Lung (tissue), 12 donors: Measurements from ENCODE around the gene RREB1. TPM values are rescaled to one million over a fixed set of nuclear protein-coding genes. Genes with fewer than 3 reads are reported as not detected.

Experiments
- ATAC-seq: fragments of 200-7000 bp; cut with Tn5 transposase; one replicate; pipeline ENCODE4 v1.9.1; 2020; ENCODE audit warnings: moderate number of reproducible peaks; ENCODE audit not compliant: insufficient read depth, low FRiP score
- DNase-seq, 3 donors: peaks; one replicate each; pipeline ENCODE4 v3.0.0-alpha.2; 2013 to 2017
- H3K27ac ChIP-seq, 2 donors: one replicate each; pipeline ENCODE4 v1.5.1; 2013; ENCODE audit warnings: mild to moderate bottlenecking in 2 of 2, moderate library complexity in 2 of 2, control low read depth in 1 of 2, inconsistent platforms in 1 of 2, low read depth in 1 of 2, low read length in 1 of 2
- H3K27me3 ChIP-seq, 3 donors: one replicate each; pipeline ENCODE4 v1.5.1; 2013; ENCODE audit warnings: low read length in 2 of 3; ENCODE audit not compliant: control insufficient read depth in 3 of 3, insufficient read depth in 3 of 3
- H3K36me3 ChIP-seq, 4 donors: one replicate each; pipeline ENCODE4 v1.5.1; 2013; ENCODE audit warnings: low read length in 4 of 4, mild to moderate bottlenecking in 1 of 4, moderate library complexity in 1 of 4; ENCODE audit not compliant: control insufficient read depth in 4 of 4, insufficient read depth in 4 of 4
- H3K4me1 ChIP-seq, 5 donors: one replicate each; pipeline ENCODE4 v1.5.1; 2013; ENCODE audit warnings: low read length in 5 of 5, mild to moderate bottlenecking in 2 of 5, moderate library complexity in 1 of 5; ENCODE audit not compliant: control insufficient read depth in 5 of 5, insufficient read depth in 5 of 5
- H3K4me3 ChIP-seq: one replicate; pipeline ENCODE4 v1.5.1; 2013; ENCODE audit warnings: mild to moderate bottlenecking, control low read depth, moderate library complexity
- H3K9ac ChIP-seq, 2 donors: one replicate each; pipeline ENCODE4 v1.5.1; 2013; ENCODE audit warnings: low read length in 2 of 2, control low read depth in 1 of 2; ENCODE audit not compliant: insufficient read depth in 1 of 2
- H3K9me3 ChIP-seq, 4 donors: one replicate each; pipeline ENCODE4 v1.5.1; 2013; ENCODE audit warnings: low read length in 3 of 4, mild to moderate bottlenecking in 1 of 4, moderate library complexity in 1 of 4; ENCODE audit not compliant: control insufficient read depth in 4 of 4, insufficient read depth in 3 of 4
- CTCF ChIP-seq: IDR thresholded peaks from 2 replicates; pipeline ENCODE4 v1.5.1; 2012; ENCODE audit warnings: mild to moderate bottlenecking; ENCODE audit errors: control extremely low read depth, extremely low read depth
- WGBS, 2 donors: extraction: QIAGEN DNeasy Blood & Tissue Kit; methylation state at CpG; one replicate each; pipeline ENCODE4 v1.1.7; 2013; 5-methylcytosine and 5-hydroxymethylcytosine counted together
- polyA plus RNA-seq, 2 donors: library from polyadenylated mRNA; stranded (reverse); fragments of 200-250 nt; gene quantifications; one replicate each; pipeline ENCODE4 v1.2.1, GENCODE V29; 2013
- total RNA-seq, 2 donors: library from RNA; depleted of rRNA in 1 of 2; stranded (reverse); fragments of >200 nt in 1 of 2; gene quantifications; one replicate each; pipeline ENCODE4 v1.2.1, GENCODE V29; 2014 to 2021
- donor health status: control.
- donor health status: control.
- donor health status: Bipolar disorder and iron deficiency.
- donor health status: healthy.
- donor health status: DM: yes; HTN: yes; CAD: no.

RREB1 gene
- total and polyA plus RNA-seq, 4 donors: 8.9 to 54.7 (median 31.1) TPM

DNA sequence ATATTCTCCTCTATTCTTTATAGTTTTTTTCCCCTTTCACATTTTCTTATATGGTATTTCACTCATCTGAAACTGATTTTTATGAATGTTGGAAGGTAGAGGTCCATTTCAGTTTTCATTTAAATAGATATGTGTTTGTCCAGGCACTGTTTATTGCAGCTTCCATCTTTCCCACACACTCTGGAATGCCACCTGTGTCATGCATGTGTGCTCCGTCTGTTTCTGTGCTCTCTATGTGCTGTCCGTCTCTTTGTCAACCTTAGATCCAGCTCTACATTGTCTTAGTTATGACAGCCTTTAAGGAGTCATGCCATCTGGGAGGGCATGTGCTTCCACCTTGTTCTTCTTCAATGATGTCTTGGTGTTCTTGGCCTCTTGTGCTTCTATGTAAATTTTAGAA is 36.4 kb upstream of the RREB1 start:
- H3K4me3 ChIP-seq: no peak overlapping the region
- H3K36me3 ChIP-seq: no peaks in the 10 kb centered on the region
- ATAC-seq (no peak), DNase-seq (no peak)
- no peaks in the 10 kb centered on the region for H3K4me1 ChIP-seq
- H3K27me3 ChIP-seq: no peaks in the 10 kb centered on the region
- 93 to 96% methylated on average over 2 of the region's 2 CpGs for WGBS, 2 donors
- no peak for TF ChIP-seq CTCF
- H3K27ac ChIP-seq: no peak overlapping the region
- no peaks in the 10 kb centered on the region for H3K9me3 ChIP-seq
- H3K9ac ChIP-seq: no peak overlapping the region

GRCh38 chr6:7073082-7073820 is 34.5 kb upstream of the RREB1 start:
- ATAC-seq (no peak), DNase-seq (no peak)
- Histone ChIP-seq H3K9ac (no peak overlapping the region), H3K4me3 (no peak overlapping the region), H3K36me3 (no peaks in the 10 kb centered on the region), H3K4me1 (no peaks in the 10 kb centered on the region), H3K27ac (no peak overlapping the region), H3K27me3 (no peaks in the 10 kb centered on the region), H3K9me3 (no peaks in the 10 kb centered on the region)
- no peak for TF ChIP-seq CTCF
- whole genome bisulfite sequencing, 2 donors: 76 to 85% methylated on average over 10 of the region's 10 CpGs

DNA sequence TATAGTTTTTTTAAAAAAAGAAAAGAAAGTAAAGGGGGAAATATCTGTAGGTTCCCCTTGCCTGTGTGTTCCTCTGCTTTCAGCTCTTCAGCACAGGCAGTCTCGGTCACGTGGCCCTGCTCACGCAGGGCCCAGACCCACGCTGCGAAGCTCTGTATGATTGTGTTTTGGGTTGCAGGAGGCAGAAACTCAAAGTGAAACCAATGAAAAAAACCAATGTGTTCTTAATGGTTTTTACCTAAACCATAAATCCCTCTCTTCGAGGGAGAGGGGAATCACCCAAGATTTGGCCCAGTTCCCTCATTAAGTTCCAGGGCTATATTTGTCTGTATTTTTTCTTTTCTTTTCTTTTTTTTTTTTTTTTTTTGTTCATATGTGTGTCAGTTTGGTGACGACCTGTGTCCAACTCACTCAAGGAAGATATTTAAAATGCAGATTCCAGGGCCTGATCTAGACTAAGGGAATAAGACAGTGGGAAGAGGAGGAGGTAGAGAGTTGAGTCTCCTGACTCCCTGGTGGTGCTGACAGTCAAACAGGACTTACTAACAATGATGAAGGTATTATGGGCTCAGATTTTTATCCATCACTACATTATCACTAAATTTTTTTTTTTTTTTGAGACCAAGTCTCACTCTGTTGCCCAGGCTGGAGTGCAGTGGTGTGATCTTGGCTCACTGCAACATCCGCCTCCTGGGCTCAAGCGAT is 33.8 kb upstream of the RREB1 start:
- TF ChIP-seq CTCF: no peak
- Histone ChIP-seq H3K9me3 (no peaks in the 10 kb centered on the region), H3K4me1 (no peaks in the 10 kb centered on the region), H3K27ac (no peak overlapping the region), H3K27me3 (no peaks in the 10 kb centered on the region), H3K36me3 (no peaks in the 10 kb centered on the region), H3K9ac (no peak overlapping the region), H3K4me3 (no peak overlapping the region)
- no peak for DNase-seq
- 60 to 76% methylated on average over 9 of the region's 9 CpGs for WGBS, 2 donors
- no peak for ATAC-seq
